ENCODE results near the gene ERF. TPM values are rescaled to one million over a fixed set of nuclear protein-coding genes. Genes with fewer than 3 reads are reported as not detected.

The ERF gene
- polyA plus RNA-seq, 1 of the 3 experiments (the other 2 are of a cell fraction), result 89.6 TPM

DNA sequence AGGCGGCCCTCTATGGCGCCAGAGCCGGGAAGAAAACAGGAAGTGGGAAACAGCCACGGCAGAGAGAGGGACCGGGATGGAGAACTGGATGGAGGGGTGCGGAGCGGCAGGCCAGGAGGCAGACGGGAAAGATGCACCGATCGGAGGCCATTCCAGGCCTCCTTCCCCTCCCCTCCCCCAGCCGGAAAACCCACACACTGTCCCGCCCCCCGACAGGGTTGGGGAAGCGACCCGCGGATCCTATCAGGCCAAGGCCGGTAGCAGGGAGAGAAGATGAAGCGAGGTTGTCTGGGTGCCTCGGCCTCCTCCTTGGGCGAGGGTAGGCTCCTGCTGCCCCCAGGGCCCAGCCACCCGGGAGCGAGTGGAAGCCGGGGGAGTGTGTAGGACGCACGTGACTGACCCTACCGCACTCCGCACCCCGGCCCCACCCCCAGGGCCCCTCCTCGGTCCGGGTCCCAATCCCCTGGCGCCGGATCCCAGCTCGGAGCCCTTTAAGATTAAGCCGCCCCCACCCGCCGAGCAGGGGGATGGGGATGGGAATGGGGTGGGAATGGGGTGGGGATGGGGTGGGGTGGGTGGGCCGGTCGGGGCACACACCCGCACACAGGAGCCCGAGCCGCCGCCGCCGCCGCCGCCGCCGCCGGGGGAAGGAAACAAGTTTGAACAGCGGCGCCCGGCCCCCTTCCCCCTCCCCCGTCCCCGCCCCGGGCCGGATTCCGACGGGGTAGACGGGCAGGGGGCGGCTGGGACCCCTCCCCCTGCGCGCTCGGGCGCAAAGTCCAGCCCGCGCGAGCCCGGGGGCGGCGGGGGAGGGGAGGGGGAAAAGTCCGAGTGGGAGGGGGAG is 1.5 kb downstream of the ERF start (continued):
- TF ChIP-seq, protein P1, sequence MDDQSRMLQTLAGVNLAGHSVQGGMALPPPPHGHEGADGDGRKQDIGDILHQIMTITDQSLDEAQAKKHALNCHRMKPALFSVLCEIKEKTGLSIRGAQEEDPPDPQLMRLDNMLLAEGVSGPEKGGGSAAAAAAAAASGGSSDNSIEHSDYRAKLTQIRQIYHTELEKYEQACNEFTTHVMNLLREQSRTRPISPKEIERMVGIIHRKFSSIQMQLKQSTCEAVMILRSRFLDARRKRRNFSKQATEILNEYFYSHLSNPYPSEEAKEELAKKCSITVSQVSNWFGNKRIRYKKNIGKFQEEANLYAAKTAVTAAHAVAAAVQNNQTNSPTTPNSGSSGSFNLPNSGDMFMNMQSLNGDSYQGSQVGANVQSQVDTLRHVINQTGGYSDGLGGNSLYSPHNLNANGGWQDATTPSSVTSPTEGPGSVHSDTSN (IDR thresholded peaks at IDR 0.05), result no peak
- TF ChIP-seq, protein P2, sequence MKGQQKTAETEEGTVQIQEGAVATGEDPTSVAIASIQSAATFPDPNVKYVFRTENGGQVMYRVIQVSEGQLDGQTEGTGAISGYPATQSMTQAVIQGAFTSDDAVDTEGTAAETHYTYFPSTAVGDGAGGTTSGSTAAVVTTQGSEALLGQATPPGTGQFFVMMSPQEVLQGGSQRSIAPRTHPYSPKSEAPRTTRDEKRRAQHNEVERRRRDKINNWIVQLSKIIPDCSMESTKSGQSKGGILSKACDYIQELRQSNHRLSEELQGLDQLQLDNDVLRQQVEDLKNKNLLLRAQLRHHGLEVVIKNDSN (IDR thresholded peaks at IDR 0.05; ENCODE audit: borderline replicate concordance, low read depth), result peak; percentile 66; the same call in 1 of the 2 replicates
- peak; percentile 43; the same call in 1 of the 2 replicates for TF ChIP-seq ELF1 (IDR thresholded peaks at IDR 0.05)
- TF ChIP-seq GATA2 (CRISPR knock-in tag; IDR thresholded peaks at IDR 0.05), result no peak
- TF ChIP-seq SMC3 (IDR thresholded peaks at IDR 0.05; ENCODE audit: low read depth, low read length), result no peak
- TF ChIP-seq EZH2phosphoT487 (IDR thresholded peaks at IDR 0.05; ENCODE audit: borderline replicate concordance, low read depth), result no peak
- TF ChIP-seq GABPA (IDR thresholded peaks at IDR 0.05; ENCODE audit: low read depth), result no peak
- TF ChIP-seq, protein P3, sequence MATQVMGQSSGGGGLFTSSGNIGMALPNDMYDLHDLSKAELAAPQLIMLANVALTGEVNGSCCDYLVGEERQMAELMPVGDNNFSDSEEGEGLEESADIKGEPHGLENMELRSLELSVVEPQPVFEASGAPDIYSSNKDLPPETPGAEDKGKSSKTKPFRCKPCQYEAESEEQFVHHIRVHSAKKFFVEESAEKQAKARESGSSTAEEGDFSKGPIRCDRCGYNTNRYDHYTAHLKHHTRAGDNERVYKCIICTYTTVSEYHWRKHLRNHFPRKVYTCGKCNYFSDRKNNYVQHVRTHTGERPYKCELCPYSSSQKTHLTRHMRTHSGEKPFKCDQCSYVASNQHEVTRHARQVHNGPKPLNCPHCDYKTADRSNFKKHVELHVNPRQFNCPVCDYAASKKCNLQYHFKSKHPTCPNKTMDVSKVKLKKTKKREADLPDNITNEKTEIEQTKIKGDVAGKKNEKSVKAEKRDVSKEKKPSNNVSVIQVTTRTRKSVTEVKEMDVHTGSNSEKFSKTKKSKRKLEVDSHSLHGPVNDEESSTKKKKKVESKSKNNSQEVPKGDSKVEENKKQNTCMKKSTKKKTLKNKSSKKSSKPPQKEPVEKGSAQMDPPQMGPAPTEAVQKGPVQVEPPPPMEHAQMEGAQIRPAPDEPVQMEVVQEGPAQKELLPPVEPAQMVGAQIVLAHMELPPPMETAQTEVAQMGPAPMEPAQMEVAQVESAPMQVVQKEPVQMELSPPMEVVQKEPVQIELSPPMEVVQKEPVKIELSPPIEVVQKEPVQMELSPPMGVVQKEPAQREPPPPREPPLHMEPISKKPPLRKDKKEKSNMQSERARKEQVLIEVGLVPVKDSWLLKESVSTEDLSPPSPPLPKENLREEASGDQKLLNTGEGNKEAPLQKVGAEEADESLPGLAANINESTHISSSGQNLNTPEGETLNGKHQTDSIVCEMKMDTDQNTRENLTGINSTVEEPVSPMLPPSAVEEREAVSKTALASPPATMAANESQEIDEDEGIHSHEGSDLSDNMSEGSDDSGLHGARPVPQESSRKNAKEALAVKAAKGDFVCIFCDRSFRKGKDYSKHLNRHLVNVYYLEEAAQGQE (IDR thresholded peaks at IDR 0.05; ENCODE audit: low read depth, low read length), result no peak
- TF ChIP-seq RAD21 (IDR thresholded peaks at IDR 0.05; ENCODE audit: low read length), result no peak
- TF ChIP-seq SIN3A (IDR thresholded peaks at IDR 0.05; ENCODE audit: borderline replicate concordance, low read depth, low read length), result no peak
- TF ChIP-seq TCF12 (IDR thresholded peaks at IDR 0.05), result no peak
- 0 out of 2 replicates have a peak, but pooled peaks have one; percentile 35 for TF ChIP-seq POLR2AphosphoS5 (IDR thresholded peaks at IDR 0.05; ENCODE audit: low read depth, low read length)
- no peak for TF ChIP-seq RCOR1 (IDR thresholded peaks at IDR 0.05; ENCODE audit: low read length)
- TF ChIP-seq RXRA (IDR thresholded peaks at IDR 0.05; ENCODE audit: borderline replicate concordance, low read depth), result no peak
- TF ChIP-seq, protein P4, sequence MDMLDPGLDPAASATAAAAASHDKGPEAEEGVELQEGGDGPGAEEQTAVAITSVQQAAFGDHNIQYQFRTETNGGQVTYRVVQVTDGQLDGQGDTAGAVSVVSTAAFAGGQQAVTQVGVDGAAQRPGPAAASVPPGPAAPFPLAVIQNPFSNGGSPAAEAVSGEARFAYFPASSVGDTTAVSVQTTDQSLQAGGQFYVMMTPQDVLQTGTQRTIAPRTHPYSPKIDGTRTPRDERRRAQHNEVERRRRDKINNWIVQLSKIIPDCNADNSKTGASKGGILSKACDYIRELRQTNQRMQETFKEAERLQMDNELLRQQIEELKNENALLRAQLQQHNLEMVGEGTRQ (IDR thresholded peaks at IDR 0.05; ENCODE audit: borderline replicate concordance, low read depth, low read length), result no peak
- peak; percentile 9 for TF ChIP-seq CHD2 (IDR thresholded peaks at IDR 0.05; ENCODE audit: low read length, partially characterized antibody)

Data from SK-N-SH (cell line).